Vagina (tissue), 2 donors: ENCODE data around the gene MORF4L1.

ENCODE experiments used
- CTCF ChIP-seq, 3 experiments: fragments of 450-650 bp in 2 of 3; fragments of 200-600 bp in 1 of 3; sonication (generic) in 1 of 3; IDR thresholded peaks; one replicate each; pipeline ENCODE4 v1.5.1; 2017 to 2019; ENCODE audit warnings: antibody characterized with exemption in 3 of 3, mild to moderate bottlenecking in 2 of 3, moderate library complexity in 2 of 3
- POLR2A ChIP-seq, 2 donors: fragments of 450-650 bp; IDR thresholded peaks; one replicate each; pipeline ENCODE4 v1.6.1; 2017; ENCODE audit warnings: antibody characterized with exemption in 2 of 2, mild to moderate bottlenecking in 2 of 2, moderate library complexity in 2 of 2

- no peak for TF ChIP-seq CTCF (IDR thresholded peaks at IDR 0.05)
- TF ChIP-seq POLR2A (IDR thresholded peaks at IDR 0.05) = no peak
Observed at GRCh38 chr15:78873793-78874765, 1.4 kb downstream of the MORF4L1 start.
